LNCaP clone FGC (cell line): ENCODE data around the gene ARHGAP31.
"Not testable (repeated sequence)": the region's sequence is repeated elsewhere in the genome, so short reads cannot be mapped to it uniquely, and the experiment has no call there.

Experiments
- DNase-seq: peaks from one replicate; pipeline ENCODE4 v3.0.0-alpha.2; 2011; ENCODE audit warnings: low read depth
- H3K4me3 ChIP-seq: 2 replicates; pipeline ENCODE4 v1.5.1; 2011; ENCODE audit warnings: mild to moderate bottlenecking, low read depth, low read length, control low read depth
- CTCF ChIP-seq: IDR thresholded peaks from 2 replicates; pipeline ENCODE4 v1.5.1; 2012; ENCODE audit warnings: mild to moderate bottlenecking; ENCODE audit not compliant: control insufficient read depth, insufficient read depth; ENCODE audit errors: extremely low read depth

The ARHGAP31 gene

GRCh38 chr3:119258915-119259314 is 35.3 kb upstream of the ARHGAP31 start:
- H3K4me3 ChIP-seq, result no peak overlapping the region
- no peak for TF ChIP-seq CTCF
- DNase-seq, result no peak

- no peak for TF ChIP-seq CTCF
- no peak overlapping the region for H3K4me3 ChIP-seq
- DNase-seq, result no peak
Measured at GRCh38 chr3:119259821-119260220, 34.4 kb upstream of the ARHGAP31 start.

GRCh38 chr3:119261055-119261454 is 33.1 kb upstream of the ARHGAP31 start:
- TF ChIP-seq CTCF, result no peak
- no peak overlapping the region for H3K4me3 ChIP-seq
- no peak for DNase-seq

GRCh38 chr3:119270212-119270611 is 24.0 kb upstream of the ARHGAP31 start:
- H3K4me3 ChIP-seq, DNase-seq: not testable (repeated sequence)

GRCh38 chr3:119276680-119277079 is 17.5 kb upstream of the ARHGAP31 start:
- no peak for TF ChIP-seq CTCF
- no peak for DNase-seq
- H3K4me3 ChIP-seq, result no peak overlapping the region

- H3K4me3 ChIP-seq, result no peak overlapping the region
- TF ChIP-seq CTCF, result no peak
- DNase-seq, result peak; percentile 93
Measured at GRCh38 chr3:119279101-119279554, 15.1 kb upstream of the ARHGAP31 start.

GRCh38 chr3:119279584-119280243 is 14.5 kb upstream of the ARHGAP31 start:
- H3K4me3 ChIP-seq, result no peak overlapping the region
- TF ChIP-seq CTCF, result no peak
- no peak for DNase-seq
